Astrocyte of the spinal cord (primary cell): Measurements from ENCODE around the gene UBALD2.

Source experiments
- DNase-seq: peaks from one replicate; pipeline ENCODE4 v3.0.0; 2011; ENCODE audit warnings: low read depth, low spot score
- H3K4me3 ChIP-seq: 2 replicates; pipeline ENCODE4 v1.5.1; 2011; ENCODE audit warnings: low read depth, mild to moderate bottlenecking, low read length, moderate library complexity
- in situ Hi-C: cut with HindIII; loops from 2 replicates; pipeline ENCODE4 v1.10.0; 2017; ENCODE audit warnings: low sequenced_read_pairs
- TF ChIP-seq, protein P1 (sequence below): IDR thresholded peaks from 2 replicates; pipeline ENCODE4 v1.5.1; 2012; ENCODE audit warnings: low read depth, mild to moderate bottlenecking, low read length, inconsistent platforms

The UBALD2 gene

DNA sequence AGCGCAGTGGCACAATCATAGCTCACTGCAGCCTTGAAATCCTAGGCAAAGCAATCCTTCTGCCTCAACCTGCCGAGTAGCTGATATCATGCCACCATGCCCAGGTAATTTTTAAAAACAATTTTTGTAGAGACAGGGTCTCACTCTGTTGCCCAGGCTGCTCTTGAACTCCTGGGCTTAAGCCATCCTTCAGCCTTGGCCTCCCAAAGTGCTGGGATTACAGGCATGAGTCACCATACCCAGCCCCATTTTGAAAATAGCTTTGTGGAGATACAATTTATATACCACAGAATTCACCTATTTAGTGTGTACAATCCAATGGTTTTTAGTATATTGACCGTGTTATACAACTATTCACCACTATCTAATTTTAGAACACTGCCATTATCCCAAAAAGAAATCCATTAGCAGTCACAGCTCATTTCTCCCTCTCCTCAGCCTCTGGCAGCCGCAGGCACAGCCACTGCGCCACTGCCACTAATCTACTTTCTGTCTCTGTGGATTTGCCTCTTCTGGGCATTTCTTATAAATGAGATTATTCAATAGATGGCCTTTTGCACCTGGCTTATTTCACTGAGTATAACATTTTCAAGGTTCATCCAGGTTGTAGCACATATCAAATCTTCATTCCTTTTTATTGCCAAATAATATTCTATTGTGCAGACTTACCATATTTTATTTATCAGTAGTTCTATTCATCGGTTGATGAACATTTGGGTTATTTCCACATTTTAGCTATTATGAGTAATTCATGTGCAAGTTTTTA lies 31.4 kb upstream of the UBALD2 start:
- no peak overlapping the region for H3K4me3 ChIP-seq
- DNase-seq, result no peak
- in situ Hi-C loops, result no loop called here
- TF ChIP-seq, protein P1, sequence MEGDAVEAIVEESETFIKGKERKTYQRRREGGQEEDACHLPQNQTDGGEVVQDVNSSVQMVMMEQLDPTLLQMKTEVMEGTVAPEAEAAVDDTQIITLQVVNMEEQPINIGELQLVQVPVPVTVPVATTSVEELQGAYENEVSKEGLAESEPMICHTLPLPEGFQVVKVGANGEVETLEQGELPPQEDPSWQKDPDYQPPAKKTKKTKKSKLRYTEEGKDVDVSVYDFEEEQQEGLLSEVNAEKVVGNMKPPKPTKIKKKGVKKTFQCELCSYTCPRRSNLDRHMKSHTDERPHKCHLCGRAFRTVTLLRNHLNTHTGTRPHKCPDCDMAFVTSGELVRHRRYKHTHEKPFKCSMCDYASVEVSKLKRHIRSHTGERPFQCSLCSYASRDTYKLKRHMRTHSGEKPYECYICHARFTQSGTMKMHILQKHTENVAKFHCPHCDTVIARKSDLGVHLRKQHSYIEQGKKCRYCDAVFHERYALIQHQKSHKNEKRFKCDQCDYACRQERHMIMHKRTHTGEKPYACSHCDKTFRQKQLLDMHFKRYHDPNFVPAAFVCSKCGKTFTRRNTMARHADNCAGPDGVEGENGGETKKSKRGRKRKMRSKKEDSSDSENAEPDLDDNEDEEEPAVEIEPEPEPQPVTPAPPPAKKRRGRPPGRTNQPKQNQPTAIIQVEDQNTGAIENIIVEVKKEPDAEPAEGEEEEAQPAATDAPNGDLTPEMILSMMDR, result no peak

DNA sequence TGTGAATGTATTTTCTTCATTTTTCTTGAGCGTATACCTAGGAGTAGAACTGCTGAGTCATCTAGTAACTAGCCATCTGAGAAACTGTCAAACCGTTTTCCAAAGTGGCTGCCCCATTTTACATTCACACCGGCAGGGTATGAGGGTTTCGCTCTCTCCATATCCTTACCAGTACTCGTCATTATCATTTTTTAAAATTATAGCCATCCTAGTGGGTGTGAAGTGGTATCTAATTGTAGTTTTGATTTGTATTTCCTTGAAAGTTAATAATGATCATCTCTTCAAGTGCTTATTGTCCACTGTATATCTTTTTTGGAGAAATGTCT lies 30.8 kb upstream of the UBALD2 start:
- no peak overlapping the region for H3K4me3 ChIP-seq
- no peak for DNase-seq
- in situ Hi-C loops, result no loop called here
- TF ChIP-seq, protein P1, result no peak

- in situ Hi-C loops, result no loop called here
- TF ChIP-seq, protein P1, result no peak
- no peak for DNase-seq
- H3K4me3 ChIP-seq, result no peak overlapping the region
Measured at GRCh38 chr17:76235883-76236282, 29.3 kb upstream of the UBALD2 start.

DNA sequence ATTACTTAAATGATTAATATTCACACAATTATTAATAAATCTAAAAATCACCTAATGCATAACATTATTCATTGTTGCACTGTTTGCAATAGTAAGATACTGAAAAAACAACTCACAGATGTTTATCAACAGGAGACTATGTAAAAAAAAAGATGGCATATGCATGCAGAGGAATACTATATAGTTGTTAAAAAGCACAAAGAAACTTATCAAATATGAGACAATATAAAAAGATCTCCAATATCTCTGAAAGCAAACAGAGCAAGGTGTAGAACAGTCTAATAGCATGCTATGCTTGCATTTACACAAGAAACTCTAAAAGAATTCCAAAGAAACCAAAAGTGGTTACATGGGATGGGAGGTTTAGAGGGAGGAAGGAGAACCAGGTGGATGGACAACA lies 28.5 kb upstream of the UBALD2 start:
- in situ Hi-C loops, result no loop called here
- H3K4me3 ChIP-seq, result no peak overlapping the region
- TF ChIP-seq, protein P1, result no peak
- DNase-seq, result no peak

- in situ Hi-C loops, result no loop called here
- no peak overlapping the region for H3K4me3 ChIP-seq
- TF ChIP-seq, protein P1, result no peak
- DNase-seq, result no peak
Measured at GRCh38 chr17:76237859-76238313, 27.3 kb upstream of the UBALD2 start.

GRCh38 chr17:76238847-76239537 lies 26.2 kb upstream of the UBALD2 start:
- TF ChIP-seq, protein P1, result no peak
- no peak for DNase-seq
- in situ Hi-C loops, result no loop called here
- H3K4me3 ChIP-seq, result no peak overlapping the region
